Measurements from ENCODE around the gene ABCA7. TPM values are rescaled to one million over a fixed set of nuclear protein-coding genes. Genes with fewer than 3 reads are reported as not detected.
A peak's percentile ranks its signal among the peaks of the same experiment; 100 is the strongest.

ABCA7 gene
- total and polyA plus RNA-seq, 2 of the 13 experiments (the other 11 are each of a cell fraction or from before 2014, with no cell fraction given), result 4.4 to 32.4 TPM

DNA sequence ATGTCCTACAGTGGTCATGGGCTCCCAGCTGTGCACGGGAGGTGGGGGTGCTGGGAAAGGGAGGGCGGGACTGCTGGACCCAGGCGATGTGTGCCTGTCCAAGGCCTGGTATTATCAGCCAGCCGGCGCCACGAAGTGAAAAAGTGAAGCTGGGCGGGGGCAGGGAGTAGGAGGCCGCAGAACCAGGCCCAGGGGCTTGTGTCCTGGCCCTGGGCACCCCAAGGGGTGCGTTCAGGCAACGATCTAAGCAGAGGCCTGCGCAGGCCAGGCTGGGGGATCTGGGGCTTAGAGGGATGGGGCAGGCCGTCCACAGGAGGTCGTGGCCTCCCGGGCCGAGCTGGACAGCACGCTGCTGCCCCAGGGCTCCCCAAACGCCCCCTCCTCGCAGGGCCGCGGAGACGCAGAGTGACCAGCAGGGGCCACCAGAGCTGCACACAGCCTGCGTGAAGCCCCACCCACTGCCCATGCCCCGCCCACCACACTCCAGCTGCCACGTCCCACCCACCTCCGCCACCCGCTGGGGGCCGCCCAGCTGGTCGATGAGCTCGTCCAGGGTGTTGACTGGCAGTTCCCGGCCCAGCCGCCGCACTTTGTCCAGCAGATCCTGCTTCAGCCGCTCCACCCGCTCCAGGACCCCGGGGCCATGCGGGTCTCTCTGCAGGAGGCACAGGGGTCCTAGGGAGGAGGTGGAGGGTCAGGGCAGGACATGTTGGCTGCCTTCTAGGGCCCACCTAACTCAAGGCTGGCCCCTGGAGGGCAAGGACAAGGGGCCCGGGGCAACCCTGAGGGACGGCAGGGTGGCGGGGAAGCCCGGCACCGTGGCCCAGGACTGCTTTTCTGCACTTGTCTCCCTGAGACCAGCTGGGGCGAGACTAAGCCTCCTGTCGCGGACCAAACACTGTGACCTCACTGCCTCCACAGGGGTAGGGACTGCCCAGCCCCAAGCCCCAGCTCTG is 73.4 kb downstream of the ABCA7 start (continued):
- TF ChIP-seq JUN (CRISPR knock-in tag; IDR thresholded peaks at IDR 0.05) (no peak), CEBPG (CRISPR knock-in tag; IDR thresholded peaks at IDR 0.05) (no peak), PRDM15 (CRISPR knock-in tag; IDR thresholded peaks at IDR 0.05) (0 out of 2 replicates have a peak, but pooled peaks have one; percentile 27), ZNF7 (CRISPR knock-in tag; IDR thresholded peaks at IDR 0.05) (no peak), SETDB1 (CRISPR knock-in tag; IDR thresholded peaks at IDR 0.05; ENCODE audit: borderline replicate concordance) (no peak), ZSCAN12 (CRISPR knock-in tag; IDR thresholded peaks at IDR 0.05) (no peak), RBM39 (IDR thresholded peaks at IDR 0.05; ENCODE audit: low read depth, low read length, poor library complexity, severe bottlenecking) (no peak), NAIF1 (CRISPR knock-in tag; IDR thresholded peaks at IDR 0.05; ENCODE audit: borderline replicate concordance) (no peak), ZNF781 (CRISPR knock-in tag; IDR thresholded peaks at IDR 0.05; ENCODE audit: borderline replicate concordance, not compliant biosample characterization) (peak; percentile 57), HOXA5 (CRISPR knock-in tag; IDR thresholded peaks at IDR 0.05) (peak; percentile 65; the same call in 1 of the 2 replicates), KLF9 (CRISPR knock-in tag; IDR thresholded peaks at IDR 0.05; ENCODE audit: low read depth) (peak; percentile 79; the same call in 1 of the 2 replicates), HBP1 (CRISPR knock-in tag; IDR thresholded peaks at IDR 0.05; ENCODE audit: low read depth) (0 out of 2 replicates have a peak, but pooled peaks have one; percentile 26), FOXK1 (CRISPR knock-in tag; IDR thresholded peaks at IDR 0.05; ENCODE audit: borderline replicate concordance, low read depth) (peak; percentile 69; the same call in 1 of the 2 replicates), HMG20A (CRISPR knock-in tag; IDR thresholded peaks at IDR 0.05; ENCODE audit: borderline replicate concordance) (no peak)
- TF ChIP-seq, protein P1, sequence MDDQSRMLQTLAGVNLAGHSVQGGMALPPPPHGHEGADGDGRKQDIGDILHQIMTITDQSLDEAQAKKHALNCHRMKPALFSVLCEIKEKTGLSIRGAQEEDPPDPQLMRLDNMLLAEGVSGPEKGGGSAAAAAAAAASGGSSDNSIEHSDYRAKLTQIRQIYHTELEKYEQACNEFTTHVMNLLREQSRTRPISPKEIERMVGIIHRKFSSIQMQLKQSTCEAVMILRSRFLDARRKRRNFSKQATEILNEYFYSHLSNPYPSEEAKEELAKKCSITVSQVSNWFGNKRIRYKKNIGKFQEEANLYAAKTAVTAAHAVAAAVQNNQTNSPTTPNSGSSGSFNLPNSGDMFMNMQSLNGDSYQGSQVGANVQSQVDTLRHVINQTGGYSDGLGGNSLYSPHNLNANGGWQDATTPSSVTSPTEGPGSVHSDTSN (CRISPR knock-in tag; IDR thresholded peaks at IDR 0.05; ENCODE audit: borderline replicate concordance), result no peak
- TF ChIP-seq, protein P2, sequence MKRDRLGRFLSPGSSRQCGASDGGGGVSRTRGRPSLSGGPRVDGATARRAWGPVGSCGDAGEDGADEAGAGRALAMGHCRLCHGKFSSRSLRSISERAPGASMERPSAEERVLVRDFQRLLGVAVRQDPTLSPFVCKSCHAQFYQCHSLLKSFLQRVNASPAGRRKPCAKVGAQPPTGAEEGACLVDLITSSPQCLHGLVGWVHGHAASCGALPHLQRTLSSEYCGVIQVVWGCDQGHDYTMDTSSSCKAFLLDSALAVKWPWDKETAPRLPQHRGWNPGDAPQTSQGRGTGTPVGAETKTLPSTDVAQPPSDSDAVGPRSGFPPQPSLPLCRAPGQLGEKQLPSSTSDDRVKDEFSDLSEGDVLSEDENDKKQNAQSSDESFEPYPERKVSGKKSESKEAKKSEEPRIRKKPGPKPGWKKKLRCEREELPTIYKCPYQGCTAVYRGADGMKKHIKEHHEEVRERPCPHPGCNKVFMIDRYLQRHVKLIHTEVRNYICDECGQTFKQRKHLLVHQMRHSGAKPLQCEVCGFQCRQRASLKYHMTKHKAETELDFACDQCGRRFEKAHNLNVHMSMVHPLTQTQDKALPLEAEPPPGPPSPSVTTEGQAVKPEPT (CRISPR knock-in tag; IDR thresholded peaks at IDR 0.05; ENCODE audit: low read depth), result no peak; the same call in 1 of the 2 replicates
- TF ChIP-seq, protein P3, sequence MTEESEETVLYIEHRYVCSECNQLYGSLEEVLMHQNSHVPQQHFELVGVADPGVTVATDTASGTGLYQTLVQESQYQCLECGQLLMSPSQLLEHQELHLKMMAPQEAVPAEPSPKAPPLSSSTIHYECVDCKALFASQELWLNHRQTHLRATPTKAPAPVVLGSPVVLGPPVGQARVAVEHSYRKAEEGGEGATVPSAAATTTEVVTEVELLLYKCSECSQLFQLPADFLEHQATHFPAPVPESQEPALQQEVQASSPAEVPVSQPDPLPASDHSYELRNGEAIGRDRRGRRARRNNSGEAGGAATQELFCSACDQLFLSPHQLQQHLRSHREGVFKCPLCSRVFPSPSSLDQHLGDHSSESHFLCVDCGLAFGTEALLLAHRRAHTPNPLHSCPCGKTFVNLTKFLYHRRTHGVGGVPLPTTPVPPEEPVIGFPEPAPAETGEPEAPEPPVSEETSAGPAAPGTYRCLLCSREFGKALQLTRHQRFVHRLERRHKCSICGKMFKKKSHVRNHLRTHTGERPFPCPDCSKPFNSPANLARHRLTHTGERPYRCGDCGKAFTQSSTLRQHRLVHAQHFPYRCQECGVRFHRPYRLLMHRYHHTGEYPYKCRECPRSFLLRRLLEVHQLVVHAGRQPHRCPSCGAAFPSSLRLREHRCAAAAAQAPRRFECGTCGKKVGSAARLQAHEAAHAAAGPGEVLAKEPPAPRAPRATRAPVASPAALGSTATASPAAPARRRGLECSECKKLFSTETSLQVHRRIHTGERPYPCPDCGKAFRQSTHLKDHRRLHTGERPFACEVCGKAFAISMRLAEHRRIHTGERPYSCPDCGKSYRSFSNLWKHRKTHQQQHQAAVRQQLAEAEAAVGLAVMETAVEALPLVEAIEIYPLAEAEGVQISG (CRISPR knock-in tag; IDR thresholded peaks at IDR 0.05), result peak; percentile 67

Measured in HepG2 (cell line).